BJ (cell line): Measurements from ENCODE around the gene CNTN1. TPM values are rescaled to one million over a fixed set of nuclear protein-coding genes. Genes with fewer than 3 reads are reported as not detected.

ENCODE experiments used
- CTCF ChIA-PET: fragments of 350-600 bp; formaldehyde crosslinking; extraction: SDS; loops from one replicate; lab custom pipeline; 2021; ENCODE audit warnings: antibody characterized with exemption, inconsistent platforms; lab: Yijun Ruan, JAX
- POLR2A ChIA-PET: fragments of 300-600 bp; sonication (Branson Sonifier 250); formaldehyde crosslinking; extraction: SDS; loops from one replicate; lab custom pipeline; 2021; ENCODE audit warnings: antibody characterized with exemption; lab: Charles Lee
- DNase-seq: peaks from one replicate; pipeline ENCODE4 v3.0.0-alpha.2; 2011; ENCODE audit warnings: low read depth
- H3K27me3 ChIP-seq: 2 replicates; pipeline ENCODE4 v1.6.0; 2011; ENCODE audit warnings: low read length; ENCODE audit not compliant: control insufficient read depth, insufficient read depth
- H3K36me3 ChIP-seq: 2 replicates; pipeline ENCODE4 v1.5.1; 2011; ENCODE audit warnings: low read length; ENCODE audit not compliant: control insufficient read depth, insufficient read depth
- H3K4me3 ChIP-seq: 2 replicates; pipeline ENCODE4 v1.5.1; 2011; ENCODE audit warnings: low read depth, mild to moderate bottlenecking, control low read depth, low read length
- CTCF ChIP-seq: IDR thresholded peaks from 2 replicates; pipeline ENCODE4 v1.5.1; 2011; ENCODE audit warnings: low read depth, mild to moderate bottlenecking, control low read depth, inconsistent platforms, low read length, moderate library complexity; ENCODE audit not compliant: insufficient read depth
- polyA plus RNA-seq: library from polyadenylated mRNA; depleted of rRNA; stranded (reverse); fragments of >200 nt; gene quantifications from 2 replicates; pipeline ENCODE4 v1.2.3, GENCODE V29; 2011

The CNTN1 gene
- polyA plus RNA-seq, 1 experiment: 0.40 TPM

GRCh38 chr12:40843495-40843894, 151.3 kb downstream of the CNTN1 start:
- ChIA-PET CTCF (no interaction called here), POLR2A (no interaction called here)
- DNase-seq: no peak
- no peak for TF ChIP-seq CTCF
- no peaks in the 10 kb centered on the region for H3K27me3 ChIP-seq
- no peaks in the 10 kb centered on the region for H3K36me3 ChIP-seq
- H3K4me3 ChIP-seq: no peak overlapping the region

GRCh38 chr12:40853221-40853620, 161.0 kb downstream of the CNTN1 start:
- Histone ChIP-seq H3K36me3 (no peaks in the 10 kb centered on the region), H3K27me3 (no peaks in the 10 kb centered on the region), H3K4me3 (no peak overlapping the region)
- ChIA-PET POLR2A (no interaction called here), CTCF (no interaction called here)
- DNase-seq: no peak
- TF ChIP-seq CTCF: no peak

GRCh38 chr12:40854604-40855003, 162.4 kb downstream of the CNTN1 start:
- CTCF ChIA-PET: no interaction called here
- H3K36me3 ChIP-seq: no peaks in the 10 kb centered on the region
- POLR2A ChIA-PET: no interaction called here
- no peak for TF ChIP-seq CTCF
- no peaks in the 10 kb centered on the region for H3K27me3 ChIP-seq
- no peak overlapping the region for H3K4me3 ChIP-seq
- DNase-seq: no peak

- H3K4me3 ChIP-seq: no peak overlapping the region
- DNase-seq: no peak
- TF ChIP-seq CTCF: no peak
- H3K36me3 ChIP-seq: no peaks in the 10 kb centered on the region
- CTCF ChIA-PET: no interaction called here
- POLR2A ChIA-PET: no interaction called here
- H3K27me3 ChIP-seq: no peaks in the 10 kb centered on the region
These were observed 172.7 kb downstream of the CNTN1 start for GRCh38 chr12:40864891-40865290.

- CTCF ChIA-PET: no interaction called here
- POLR2A ChIA-PET: no interaction called here
- no peaks in the 10 kb centered on the region for H3K36me3 ChIP-seq
- no peak for TF ChIP-seq CTCF
- H3K27me3 ChIP-seq: no peaks in the 10 kb centered on the region
- DNase-seq: no peak
- no peak overlapping the region for H3K4me3 ChIP-seq
These were observed 178.7 kb downstream of the CNTN1 start for GRCh38 chr12:40870981-40871380.
